CD4-positive, alpha-beta T cell treated with Interleukin-1 beta for 1 hour (primary cell): ENCODE results near the gene AOPEP.

ENCODE experiments used
- DNase-seq, 2 donors: peaks; one replicate each; pipeline ENCODE4 v3.0.0-alpha.2; 2020 to 2022

Gene AOPEP

GRCh38 chr9:95130484-95130883 is 404.0 kb downstream of the AOPEP start:
- no peak for DNase-seq

- peak; percentile 12 to 44 for DNase-seq
Observed at GRCh38 chr9:95131023-95131943, 404.8 kb downstream of the AOPEP start.

GRCh38 chr9:95132366-95133324 is 406.1 kb downstream of the AOPEP start:
- no peak for DNase-seq

- no peak for DNase-seq
Observed at GRCh38 chr9:95133325-95133705, 406.8 kb downstream of the AOPEP start.

GRCh38 chr9:95134457-95134881 is 408.0 kb downstream of the AOPEP start:
- no peak for DNase-seq

GRCh38 chr9:95135756-95136155 is 409.3 kb downstream of the AOPEP start:
- no peak for DNase-seq
